H1 (cell line): ENCODE data around the gene SFMBT2. TPM values are rescaled to one million over a fixed set of nuclear protein-coding genes. Genes with fewer than 3 reads are reported as not detected.
"Not testable (repeated sequence)": the region's sequence is repeated elsewhere in the genome, so short reads cannot be mapped to it uniquely, and the experiment has no call there.

ENCODE experiments used
- CTCF ChIA-PET: fragments of 300-600 bp; sonication (Branson Sonifier 250); formaldehyde crosslinking; loops from one replicate; lab custom pipeline; 2021; ENCODE audit not compliant: partially characterized antibody; lab: Charles Lee
- POLR2A ChIA-PET: fragments of 300-600 bp; sonication (Branson Sonifier 250); formaldehyde crosslinking; loops from one replicate; lab custom pipeline; 2021; ENCODE audit warnings: inconsistent platforms; ENCODE audit not compliant: partially characterized antibody; lab: Charles Lee
- DNase-seq, 2 experiments: peaks; one replicate each; pipeline versions ENCODE4 v3.0.0 to v3.0.0-alpha.2; 2010 to 2022; ENCODE audit warnings: low spot score in 2 of 2, low read depth in 1 of 2, mixed read lengths in 1 of 2
- FAIRE-seq: peaks from 2 replicates; lab custom pipeline; 2011; peaks lifted over from hg19 to GRCh38; lab: Jason Lieb, UNC
- H2AFZ ChIP-seq: 2 replicates; pipeline ENCODE4 v1.8.1; 2012; ENCODE audit warnings: low read length, inconsistent platforms
- H2AK5ac ChIP-seq: 2 replicates; pipeline ENCODE4 v1.6.1; 2013; ENCODE audit warnings: low read depth, low read length
- H2BK120ac ChIP-seq: replicated peaks from 2 replicates; pipeline ENCODE3; 2013; ENCODE audit warnings: low read depth, low read length, inconsistent platforms
- H2BK12ac ChIP-seq: 2 replicates; pipeline ENCODE4 v1.6.1; 2013; ENCODE audit warnings: low read depth, low read length
- H2BK15ac ChIP-seq: 2 replicates; pipeline ENCODE4 v1.6.1; 2013; ENCODE audit warnings: low read length
- H2BK20ac ChIP-seq: 2 replicates; pipeline ENCODE4 v1.6.1; 2013; ENCODE audit warnings: low read length
- H2BK5ac ChIP-seq: 2 replicates; pipeline ENCODE4 v1.6.1; 2013; ENCODE audit warnings: low read depth, low read length
- H3K14ac ChIP-seq: 2 replicates; pipeline ENCODE4 v1.6.1; 2013; ENCODE audit warnings: inconsistent platforms; ENCODE audit not compliant: insufficient read length
- H3K18ac ChIP-seq: 2 replicates; pipeline ENCODE4 v1.6.1; 2013; ENCODE audit warnings: low read length; ENCODE audit errors: extremely low read depth
- H3K23ac ChIP-seq: 2 replicates; pipeline ENCODE4 v1.6.1; 2013; ENCODE audit warnings: inconsistent platforms; ENCODE audit not compliant: insufficient read length
- H3K23me2 ChIP-seq: 2 replicates; pipeline ENCODE4 v1.6.1; 2013; ENCODE audit warnings: low read depth, low read length
- H3K27ac ChIP-seq: 2 replicates; pipeline ENCODE4 v1.6.1; 2011; ENCODE audit warnings: low read depth, low read length, inconsistent platforms
- H3K27me3 ChIP-seq, 4 experiments: replicated peaks in 1 of 4; 1 replicate in 1 of 4; 2 replicates in 3 of 4; pipeline versions ENCODE4 v1.6.1 to v1.8.1; 2011 to 2013; ENCODE audit warnings: low read length in 3 of 4, mild to moderate bottlenecking in 3 of 4, inconsistent platforms in 2 of 4, mixed read lengths in 2 of 4, moderate library complexity in 1 of 4; ENCODE audit not compliant: control insufficient read depth in 3 of 4, insufficient read depth in 3 of 4; ENCODE audit errors: extremely low read depth in 1 of 4
- H3K36me3 ChIP-seq, 4 experiments: 2 replicates each; pipeline versions ENCODE4 v1.6.1 to v1.8.1; 2011 to 2013; ENCODE audit warnings: mild to moderate bottlenecking in 4 of 4, low read length in 3 of 4, moderate library complexity in 2 of 4, control low read depth in 1 of 4, inconsistent platforms in 1 of 4; ENCODE audit not compliant: insufficient read depth in 4 of 4, control insufficient read depth in 2 of 4
- H3K4ac ChIP-seq: replicated peaks from 2 replicates; pipeline ENCODE3; 2013; ENCODE audit warnings: low read length, low read depth, mixed read lengths, inconsistent platforms; ENCODE audit not compliant: insufficient read length
- H3K4me1 ChIP-seq, 4 experiments: replicated peaks in 1 of 4; 1 replicate in 1 of 4; 2 replicates in 3 of 4; pipeline versions ENCODE4 v1.6.1 to v1.8.1; 2011 to 2013; ENCODE audit warnings: low read length in 3 of 4, inconsistent platforms in 2 of 4, mixed read lengths in 1 of 4; ENCODE audit not compliant: insufficient read depth in 4 of 4, control insufficient read depth in 3 of 4
- H3K4me2 ChIP-seq, 2 experiments: 2 replicates each; pipeline versions ENCODE4 v1.6.1 to v1.8.1; 2011 to 2013; ENCODE audit warnings: low read depth in 2 of 2, low read length in 2 of 2, control low read depth in 1 of 2, inconsistent platforms in 1 of 2, mild to moderate bottlenecking in 1 of 2; ENCODE audit not compliant: insufficient read depth in 1 of 2
- H3K4me3 ChIP-seq, 4 experiments: fragments of 200-600, 300-600 bp in 1 of 4; sonication (generic), shearing (Covaris generic), sonication (Bioruptor Twin) in 1 of 4; 2 replicates each; pipeline versions ENCODE4 v1.5.1 to v1.8.1; 2011 to 2016; ENCODE audit warnings: low read length in 4 of 4, low read depth in 3 of 4, control low read depth in 2 of 4, inconsistent platforms in 2 of 4, mild to moderate bottlenecking in 2 of 4, mixed read lengths in 1 of 4, moderate library complexity in 1 of 4; ENCODE audit not compliant: insufficient read depth in 2 of 4; ENCODE audit errors: extremely low read depth in 1 of 4
- H3K56ac ChIP-seq: replicated peaks from 2 replicates; pipeline ENCODE3; 2013; ENCODE audit warnings: low read depth, mild to moderate bottlenecking, mixed read lengths, low read length, inconsistent platforms; ENCODE audit not compliant: insufficient read length
- H3K79me1 ChIP-seq: 2 replicates; pipeline ENCODE4 v1.6.1; 2013; ENCODE audit warnings: low read depth, low read length, control low read depth
- H3K79me2 ChIP-seq, 2 experiments: 2 replicates each; pipeline versions ENCODE4 v1.6.1 to v1.8.1; 2012 to 2013; ENCODE audit warnings: low read length in 2 of 2, mild to moderate bottlenecking in 2 of 2, inconsistent platforms in 1 of 2; ENCODE audit not compliant: insufficient read depth in 2 of 2, control insufficient read depth in 1 of 2
- H3K9ac ChIP-seq, 4 experiments: replicated peaks in 1 of 4; 1 replicate in 1 of 4; 2 replicates in 3 of 4; pipeline versions ENCODE4 v1.6.1 to v1.8.1; 2011 to 2013; ENCODE audit warnings: low read depth in 3 of 4, low read length in 3 of 4, control low read depth in 2 of 4, mild to moderate bottlenecking in 2 of 4, moderate library complexity in 2 of 4, inconsistent platforms in 1 of 4; ENCODE audit errors: extremely low read depth in 1 of 4
- H3K9me3 ChIP-seq, 2 experiments: 2 replicates each; pipeline versions ENCODE4 v1.6.1 to v1.8.1; 2012 to 2013; ENCODE audit warnings: mild to moderate bottlenecking in 2 of 2, moderate library complexity in 2 of 2, control low read depth in 1 of 2, inconsistent platforms in 1 of 2, low read depth in 1 of 2, low read length in 1 of 2, mixed read lengths in 1 of 2; ENCODE audit not compliant: insufficient read depth in 2 of 2
- H4K20me1 ChIP-seq, 2 experiments: replicated peaks in 1 of 2; 2 replicates each; pipeline versions ENCODE3 to v1.8.1; 2011 to 2013; ENCODE audit warnings: inconsistent platforms in 2 of 2, low read length in 2 of 2, mild to moderate bottlenecking in 1 of 2; ENCODE audit not compliant: insufficient read depth in 2 of 2, control insufficient read depth in 1 of 2
- H4K5ac ChIP-seq: 2 replicates; pipeline ENCODE4 v1.6.1; 2013; ENCODE audit warnings: low read length, low read depth, mixed read lengths, inconsistent platforms; ENCODE audit not compliant: insufficient read length
- H4K8ac ChIP-seq: 2 replicates; pipeline ENCODE4 v1.8.0; 2013; ENCODE audit warnings: mild to moderate bottlenecking, moderate library complexity, low read length, inconsistent platforms; ENCODE audit not compliant: insufficient read depth; ENCODE audit errors: extremely low read depth
- H4K91ac ChIP-seq: replicated peaks from 2 replicates; pipeline ENCODE3; 2013; ENCODE audit warnings: low read length, mixed read lengths, inconsistent platforms; ENCODE audit not compliant: insufficient read length
- WGBS, 2 experiments: shearing (Covaris generic) in 1 of 2; methylation state at CpG; one replicate each; pipeline versions ENCODE4 v1.1.6 to v1.1.7; 2013 to 2015; ENCODE audit warnings: low lambda C conversion rate in 2 of 2, mixed read lengths in 2 of 2, inconsistent platforms in 1 of 2, low coverage in 1 of 2, missing lambda C conversion rate in 1 of 2; ENCODE audit not compliant: insufficient replicate concordance in 2 of 2, insufficient coverage in 1 of 2, insufficient read length in 1 of 2; ENCODE audit errors: extremely low coverage in 1 of 2, missing lambda C conversion rate in 1 of 2; 5-methylcytosine and 5-hydroxymethylcytosine counted together
- polyA plus RNA-seq, 7 experiments: library from polyadenylated mRNA; depleted of rRNA in 3 of 7; stranded (reverse) in 5 of 7; unstranded in 2 of 7; fragments of >200 nt in 5 of 7; fragments of 200-250 nt in 2 of 7; gene quantifications; 1 replicate in 5 of 7; 2 replicates in 1 of 7; 4 replicates in 1 of 7; pipeline versions ENCODE4 v1.2.1 to v1.2.3, GENCODE V29; 2011 to 2013; ENCODE audit warnings: missing spikeins in 2 of 7, mixed read lengths in 2 of 7
- total RNA-seq: library from RNA; stranded (reverse); fragmentation: NEBNext Ultra II Directional; extraction: Animal tissue kit (Norgen Biotek cat#: 25700); gene quantifications from 2 replicates; pipeline ENCODE4 v1.2.1, GENCODE V29; 2021

SFMBT2 gene
- total and polyA plus RNA-seq, 2 of the 8 experiments (the other 6 are each of a cell fraction or from before 2014, with no cell fraction given): 2.9 to 11.0 TPM

GRCh38 chr10:7190772-7191171 lies 220.1 kb downstream of the SFMBT2 start:
- H3K56ac ChIP-seq, H3K23ac ChIP-seq, H2BK12ac ChIP-seq, H4K8ac ChIP-seq, H3K27ac ChIP-seq, FAIRE-seq, H3K4ac ChIP-seq, H2BK15ac ChIP-seq, H2BK20ac ChIP-seq, H3K23me2 ChIP-seq, H3K9ac ChIP-seq, H3K79me2 ChIP-seq, H3K79me1 ChIP-seq, H2BK5ac ChIP-seq, H3K14ac ChIP-seq, H3K27me3 ChIP-seq, H3K4me2 ChIP-seq, POLR2A ChIA-PET, H3K9me3 ChIP-seq, H2AK5ac ChIP-seq, H3K4me3 ChIP-seq, H2BK120ac ChIP-seq, H2AFZ ChIP-seq, H3K18ac ChIP-seq, H3K4me1 ChIP-seq, H4K20me1 ChIP-seq, H4K91ac ChIP-seq, DNase-seq, H4K5ac ChIP-seq, H3K36me3 ChIP-seq: not testable (repeated sequence)
- WGBS, 2 experiments: 93% methylated on average over 5 of the region's 5 CpGs; no CpG with 5 or more reads in 1 of the 2 experiments
- CTCF ChIA-PET: interaction anchor here (0.9 kb wide), 1 partner anchor 20 kb away, joined by 3 read pairs; no protein-coding TSS in a partner anchor
